Loucy (cell line): ENCODE data around the gene IL20RA.

Source experiments
- CTCF ChIP-seq: fragments of 200-600 bp; sonication (generic); conservative IDR thresholded peaks from 2 replicates; pipeline ENCODE4 v1.5.1; 2014; ENCODE audit warnings: mild to moderate bottlenecking, antibody characterized with exemption, low read length
- EZH2phosphoT487 ChIP-seq: fragments of 200-600 bp; IDR thresholded peaks from 2 replicates; pipeline ENCODE4 v1.6.1; 2018; ENCODE audit warnings: antibody characterized with exemption, mild to moderate bottlenecking, moderate library complexity, borderline replicate concordance

GRCh38 chr6:136959471-136959891 is 85.3 kb downstream of the IL20RA start:
- TF ChIP-seq CTCF (no peak), EZH2phosphoT487 (no peak)
